MM.1S (cell line): Measurements from ENCODE around the gene TGFBR3L.
"Not testable (repeated sequence)": the region's sequence is repeated elsewhere in the genome, so short reads cannot be mapped to it uniquely, and the experiment has no call there.

Source experiments
- EZH2 ChIP-seq: fragments of 300-600 bp; sonication (generic); optimal IDR thresholded peaks from 2 replicates; pipeline ENCODE3; 2017; ENCODE audit warnings: low read depth, mild to moderate bottlenecking, antibody characterized with exemption, low read length, mixed read lengths
- TF ChIP-seq, protein P1 (sequence below): fragments of 300-600 bp; sonication (generic); IDR thresholded peaks from 2 replicates; pipeline ENCODE4 v1.5.1; 2016; ENCODE audit warnings: antibody characterized with exemption, low read length, mixed read lengths

GRCh38 chr19:7930030-7930429 lies 15.4 kb downstream of the TGFBR3L start:
- TF ChIP-seq, protein P1, sequence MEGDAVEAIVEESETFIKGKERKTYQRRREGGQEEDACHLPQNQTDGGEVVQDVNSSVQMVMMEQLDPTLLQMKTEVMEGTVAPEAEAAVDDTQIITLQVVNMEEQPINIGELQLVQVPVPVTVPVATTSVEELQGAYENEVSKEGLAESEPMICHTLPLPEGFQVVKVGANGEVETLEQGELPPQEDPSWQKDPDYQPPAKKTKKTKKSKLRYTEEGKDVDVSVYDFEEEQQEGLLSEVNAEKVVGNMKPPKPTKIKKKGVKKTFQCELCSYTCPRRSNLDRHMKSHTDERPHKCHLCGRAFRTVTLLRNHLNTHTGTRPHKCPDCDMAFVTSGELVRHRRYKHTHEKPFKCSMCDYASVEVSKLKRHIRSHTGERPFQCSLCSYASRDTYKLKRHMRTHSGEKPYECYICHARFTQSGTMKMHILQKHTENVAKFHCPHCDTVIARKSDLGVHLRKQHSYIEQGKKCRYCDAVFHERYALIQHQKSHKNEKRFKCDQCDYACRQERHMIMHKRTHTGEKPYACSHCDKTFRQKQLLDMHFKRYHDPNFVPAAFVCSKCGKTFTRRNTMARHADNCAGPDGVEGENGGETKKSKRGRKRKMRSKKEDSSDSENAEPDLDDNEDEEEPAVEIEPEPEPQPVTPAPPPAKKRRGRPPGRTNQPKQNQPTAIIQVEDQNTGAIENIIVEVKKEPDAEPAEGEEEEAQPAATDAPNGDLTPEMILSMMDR: not testable (repeated sequence)
- TF ChIP-seq EZH2: not testable (repeated sequence)
